RPMI7951 (cell line): ENCODE measurements around the gene CNOT6L. TPM values are rescaled to one million over a fixed set of nuclear protein-coding genes. Genes with fewer than 3 reads are reported as not detected.
"Not testable (repeated sequence)": the region's sequence is repeated elsewhere in the genome, so short reads cannot be mapped to it uniquely, and the experiment has no call there.

Experiments
- DNase-seq: peaks from one replicate; pipeline ENCODE4 v3.0.0-alpha.2; 2012; ENCODE audit warnings: low read depth
- total RNA-seq: library from RNA; depleted of rRNA; stranded (reverse); fragments of >200 nt; shearing (Covaris generic); gene quantifications from 2 replicates; pipeline ENCODE4 v1.2.3, GENCODE V29; 2014

Gene CNOT6L
- total RNA-seq, 1 experiment from 2014 or later, result 8.4 TPM

- no peak for DNase-seq
Observed at GRCh38 chr4:77782102-77782835, 36.9 kb downstream of the CNOT6L start.

DNA sequence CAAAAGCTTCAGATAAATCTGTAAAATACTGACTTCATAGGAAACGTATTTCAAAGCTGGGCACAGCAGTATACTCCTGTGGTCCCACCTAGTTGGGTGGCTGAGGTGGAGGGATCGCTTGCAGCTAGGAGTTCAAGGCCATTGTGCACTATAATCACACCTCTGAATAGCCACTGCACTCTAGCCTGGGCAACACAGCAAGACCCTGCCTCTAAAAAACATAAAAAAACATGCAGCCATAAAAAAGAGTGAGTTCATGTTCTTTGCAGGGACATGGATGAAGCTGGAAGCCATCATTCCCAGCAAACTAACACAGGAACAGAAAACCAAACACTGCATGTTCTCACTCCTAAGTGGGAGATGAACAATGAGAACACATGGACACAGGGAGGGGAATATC is 38.4 kb downstream of the CNOT6L start:
- DNase-seq, result not testable (repeated sequence)

DNA sequence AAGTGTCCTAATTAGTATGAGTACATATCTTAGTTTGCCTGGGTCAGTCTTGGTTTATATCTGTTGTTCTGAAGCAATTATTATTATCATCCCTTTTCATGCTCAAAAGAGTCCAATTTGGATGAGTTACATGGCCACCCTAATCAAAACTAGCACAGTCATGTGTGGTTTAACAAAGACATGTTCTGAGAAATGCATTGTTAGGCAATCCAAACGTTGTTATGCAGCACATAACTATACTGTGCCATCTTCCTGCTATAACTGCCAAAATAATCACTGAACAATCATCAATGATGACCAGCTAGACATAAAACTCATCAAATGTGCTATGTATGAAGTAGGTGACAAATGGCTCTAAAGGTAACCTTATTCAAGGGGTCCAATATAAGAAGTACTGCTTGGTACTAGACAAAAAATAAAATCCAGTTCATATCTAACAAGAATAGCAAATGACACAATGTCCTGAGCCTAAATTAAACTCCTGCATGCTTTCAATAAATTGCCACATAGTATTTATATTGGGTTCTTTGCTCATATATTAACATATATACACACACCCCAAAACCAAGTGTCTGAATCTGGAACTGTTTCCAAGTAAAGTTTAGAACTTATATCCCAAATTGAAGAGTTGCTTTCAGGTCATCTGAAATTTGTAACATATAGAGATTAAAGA is 41.9 kb downstream of the CNOT6L start:
- no peak for DNase-seq

DNA sequence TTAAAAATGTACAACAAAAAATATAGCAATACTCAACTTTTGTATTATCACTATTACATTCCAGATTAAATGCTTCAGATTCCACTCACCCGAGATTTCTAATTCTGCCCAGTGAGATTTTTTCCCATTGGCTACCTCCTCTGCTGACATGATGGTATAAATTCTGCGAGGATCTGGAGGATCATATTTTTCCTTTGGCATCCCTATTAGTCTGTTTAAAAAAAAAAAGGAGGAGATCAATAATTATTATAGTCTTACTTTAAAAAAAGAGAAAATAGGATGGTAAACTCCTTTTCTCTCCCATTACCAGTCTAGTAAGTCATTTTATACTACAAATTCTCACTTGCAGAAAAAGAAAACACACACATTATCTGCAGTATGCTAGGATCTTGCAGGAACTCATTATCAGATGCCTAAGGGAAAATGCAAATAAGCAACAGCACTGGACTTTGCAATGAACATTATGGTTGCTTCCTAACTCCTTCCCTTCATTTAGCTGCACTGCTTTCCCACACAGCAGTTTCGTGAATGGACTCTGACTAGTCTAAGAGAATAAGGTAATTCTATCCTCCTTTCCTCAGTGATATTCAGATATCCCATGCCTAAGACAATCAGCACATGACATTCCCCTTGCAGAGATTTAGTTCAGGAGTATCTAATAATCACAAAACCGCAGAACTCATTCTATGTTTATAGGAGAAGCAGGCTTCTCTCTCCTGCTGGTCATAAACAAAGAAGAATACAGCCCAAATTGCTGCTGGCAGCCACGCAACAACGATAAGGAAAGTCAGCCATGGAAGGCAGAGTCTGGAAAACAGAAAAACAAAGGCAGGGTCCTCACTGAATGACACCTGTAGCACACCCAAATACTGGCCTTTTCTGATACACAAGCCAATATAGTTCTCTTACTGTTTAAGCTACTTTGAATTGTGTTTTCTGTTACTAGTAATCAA is 42.7 kb downstream of the CNOT6L start:
- peak; percentile 21 for DNase-seq

DNA sequence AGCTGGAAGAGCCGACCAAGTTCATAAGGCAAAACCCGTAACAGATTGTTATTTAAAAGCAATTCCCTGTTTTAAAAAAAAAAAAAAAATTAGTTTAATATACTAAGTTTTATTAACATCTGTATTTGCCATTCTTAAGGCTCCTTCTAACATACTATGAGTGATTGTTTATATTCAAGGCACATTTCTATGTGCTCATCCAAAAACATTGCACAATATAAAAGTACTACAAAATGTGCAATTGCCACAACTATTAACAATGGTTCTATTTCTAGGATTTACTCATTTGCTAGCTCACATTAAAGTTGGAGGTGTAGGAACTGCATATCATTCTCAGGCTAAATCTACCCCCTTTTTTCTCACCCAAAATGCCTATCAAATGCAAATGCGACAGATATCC is 46.1 kb downstream of the CNOT6L start:
- DNase-seq, result no peak

DNA sequence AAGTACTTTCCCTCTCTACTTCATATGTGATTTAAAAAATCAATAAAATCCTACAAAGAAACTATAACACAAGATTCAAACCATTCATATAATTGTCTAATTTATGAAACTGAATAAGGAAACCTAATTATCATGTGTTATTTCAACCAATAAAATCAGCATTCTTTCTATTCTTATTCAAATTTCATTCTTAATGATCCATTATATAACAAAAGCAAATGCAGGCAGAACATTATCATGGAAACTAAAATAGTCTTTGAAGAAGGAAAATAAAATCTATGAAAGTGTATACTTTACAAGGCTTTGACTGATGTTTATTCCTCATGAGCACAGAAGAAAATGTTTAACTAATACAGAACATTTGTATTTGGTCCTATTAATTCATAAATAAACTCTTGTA is 47.6 kb downstream of the CNOT6L start:
- no peak for DNase-seq

DNA sequence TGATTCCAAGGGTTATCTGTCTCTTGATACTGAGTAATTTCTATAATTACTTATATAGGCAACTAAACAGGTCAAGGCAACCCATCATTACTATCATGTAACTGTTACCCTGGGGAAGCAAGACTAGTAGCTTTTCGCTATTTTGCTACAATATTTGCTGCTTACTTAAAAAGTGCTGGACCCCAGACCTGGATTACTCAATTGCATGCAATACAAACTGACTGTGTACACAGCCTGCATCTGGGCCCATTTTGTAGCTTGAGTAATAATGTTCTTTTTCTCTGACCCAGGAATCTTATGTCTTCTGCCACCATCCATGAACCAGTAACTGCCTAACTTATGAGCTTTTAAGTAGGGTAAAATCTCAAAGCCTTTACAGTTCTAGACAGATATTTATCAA is 53.4 kb downstream of the CNOT6L start:
- no peak for DNase-seq

GRCh38 chr4:77762531-77762930 is 56.6 kb downstream of the CNOT6L start:
- no peak for DNase-seq

GRCh38 chr4:77761595-77761994 is 57.6 kb downstream of the CNOT6L start:
- no peak for DNase-seq

DNA sequence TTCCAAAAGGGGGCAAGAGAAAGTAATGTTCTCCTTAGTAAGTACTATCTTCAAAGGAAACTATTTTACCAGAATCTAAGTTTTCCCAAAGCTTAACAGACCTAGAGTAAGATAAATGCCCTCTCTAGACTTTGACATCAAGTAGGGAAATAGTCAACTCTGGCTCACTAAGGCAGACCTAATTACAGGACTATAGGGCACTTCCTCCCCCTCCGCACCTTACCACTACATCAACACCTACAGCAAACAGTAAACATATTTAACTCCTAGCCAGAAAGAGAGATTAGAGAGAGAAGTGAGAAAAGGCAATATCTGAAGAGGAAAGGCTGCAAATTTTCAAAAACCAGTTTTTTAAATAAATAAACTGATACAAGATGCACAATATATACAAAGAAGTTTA is 60.4 kb downstream of the CNOT6L start:
- DNase-seq, result no peak

GRCh38 chr4:77751764-77752163 is 67.4 kb downstream of the CNOT6L start:
- no peak for DNase-seq

DNA sequence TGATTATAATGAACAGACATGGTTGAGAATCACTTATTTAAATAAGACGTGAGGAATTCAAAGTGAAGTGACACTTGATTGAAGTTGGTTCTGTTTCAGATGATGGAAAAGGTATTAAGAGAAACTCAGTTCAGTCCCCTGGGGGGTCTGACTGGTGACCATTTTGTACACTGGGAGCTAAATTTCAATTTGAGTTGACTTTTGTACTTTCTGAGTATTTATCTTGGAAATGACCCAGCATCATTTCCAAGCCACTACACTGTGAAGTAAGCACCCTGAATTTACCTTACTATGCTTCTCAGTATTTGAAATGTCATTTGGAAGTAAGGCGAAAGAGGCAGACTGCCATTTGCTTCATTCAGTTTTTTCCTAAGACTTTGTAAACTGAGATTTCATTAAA is 73.4 kb downstream of the CNOT6L start:
- no peak for DNase-seq

DNA sequence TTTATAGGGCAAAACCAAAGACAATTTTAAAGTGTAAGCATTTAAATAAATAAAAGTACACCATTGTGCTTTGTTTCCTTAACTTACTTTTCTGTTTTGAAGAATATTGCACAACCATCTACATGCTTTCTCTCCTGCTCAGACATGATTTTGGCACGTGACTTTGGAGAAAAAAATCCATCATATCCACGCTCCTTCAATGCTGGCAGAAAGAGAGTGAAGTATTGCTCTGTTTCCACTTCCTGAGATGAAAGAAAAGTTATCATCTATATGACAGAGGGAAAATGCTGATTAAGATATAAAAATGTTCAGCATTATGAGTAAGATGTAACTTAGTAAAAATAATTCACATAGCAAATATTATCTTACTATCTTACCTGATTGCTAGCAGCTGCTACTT is 77.1 kb downstream of the CNOT6L start:
- no peak for DNase-seq

DNA sequence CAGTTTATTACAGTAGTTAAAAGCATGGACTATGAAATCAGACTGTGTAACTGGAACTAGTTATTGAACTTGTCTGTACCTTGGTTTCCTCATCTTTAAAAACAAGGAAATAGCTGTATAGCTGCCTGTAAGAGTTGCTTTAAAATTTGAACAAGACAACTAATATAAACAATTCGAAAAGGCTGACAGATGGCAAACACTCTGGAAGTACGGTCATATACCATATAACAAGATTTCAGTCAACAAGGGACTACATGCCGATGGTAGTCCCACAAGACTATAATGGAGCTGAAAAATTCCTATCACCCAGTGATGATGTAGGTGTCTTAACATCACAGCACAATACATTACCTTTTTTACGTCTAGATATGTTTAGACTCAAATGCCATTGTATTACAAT is 78.7 kb downstream of the CNOT6L start:
- DNase-seq, result no peak

- peak; percentile 88 for DNase-seq
Observed at GRCh38 chr4:77734928-77735327, 84.2 kb downstream of the CNOT6L start.

GRCh38 chr4:77731656-77732055 is 87.5 kb downstream of the CNOT6L start:
- no peak for DNase-seq

DNA sequence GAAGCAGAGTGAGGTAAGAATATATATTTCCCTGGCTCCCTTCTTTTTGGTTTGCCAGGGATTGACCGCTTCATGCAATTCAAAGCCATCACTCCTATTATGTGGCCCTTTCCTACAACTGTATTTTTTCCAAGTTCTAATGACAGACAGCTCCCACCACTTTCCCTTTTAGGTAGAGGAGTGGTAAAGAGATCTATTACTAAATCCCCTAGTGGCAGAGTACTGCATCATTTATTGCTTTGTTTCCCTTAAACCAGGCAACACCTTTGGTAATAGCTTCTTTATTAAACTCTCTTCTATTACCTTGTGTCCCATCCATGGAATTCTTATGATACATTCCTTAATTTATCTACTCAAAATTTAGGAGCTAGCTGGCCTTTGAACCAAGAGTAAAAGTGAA is 90.7 kb downstream of the CNOT6L start:
- DNase-seq, result no peak

DNA sequence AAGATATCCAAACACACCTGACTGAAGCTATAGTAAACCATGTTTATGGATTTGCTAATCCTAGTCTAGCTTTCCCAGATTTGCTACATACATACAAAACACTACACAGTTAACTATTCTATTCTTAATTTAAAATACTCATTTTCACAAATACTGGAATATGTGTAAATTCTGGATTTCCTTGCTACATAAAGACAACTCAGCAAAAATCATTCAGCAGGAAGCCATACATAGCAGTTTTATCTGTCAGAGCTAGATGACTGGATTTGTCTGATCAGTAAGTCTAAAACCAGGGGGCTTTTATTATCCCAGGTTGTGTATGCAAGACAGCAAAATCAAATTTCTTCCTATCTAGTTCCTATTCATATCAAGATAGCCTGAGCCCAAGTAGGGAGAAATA is 98.1 kb downstream of the CNOT6L start:
- no peak for DNase-seq

GRCh38 chr4:77718500-77718899 is 100.7 kb downstream of the CNOT6L start:
- DNase-seq, result not testable (repeated sequence)

GRCh38 chr4:77715414-77716290 is 103.5 kb downstream of the CNOT6L start:
- DNase-seq, result no peak

- DNase-seq, result no peak
Observed at GRCh38 chr4:77714514-77714913, 104.7 kb downstream of the CNOT6L start.
